NCI-H2196 (cell line): ENCODE results near the gene SLC38A3.
"Not testable (repeated sequence)": the region's sequence is repeated elsewhere in the genome, so short reads cannot be mapped to it uniquely, and the experiment has no call there.

ENCODE experiments used
- DNase-seq: peaks from one replicate; lab custom pipeline; 2025; ENCODE audit not compliant: unreplicated experiment; lab: John Stamatoyannopoulos, UW

The SLC38A3 gene

GRCh38 chr3:50208677-50209344 lies 3.7 kb downstream of the SLC38A3 start:
- no peak for DNase-seq

GRCh38 chr3:50210176-50210509 lies 5.1 kb downstream of the SLC38A3 start:
- no peak for DNase-seq

- DNase-seq, result no peak
Measured at GRCh38 chr3:50210510-50211367, 5.7 kb downstream of the SLC38A3 start.

- DNase-seq, result not testable (repeated sequence)
Measured at GRCh38 chr3:50211368-50211717, 6.3 kb downstream of the SLC38A3 start.

- DNase-seq, result no peak
Measured at GRCh38 chr3:50211930-50212329, 6.9 kb downstream of the SLC38A3 start.

- no peak for DNase-seq
Measured at GRCh38 chr3:50212502-50212901, 7.4 kb downstream of the SLC38A3 start.

- no peak for DNase-seq
Measured at GRCh38 chr3:50212971-50213370, 7.9 kb downstream of the SLC38A3 start.

GRCh38 chr3:50213373-50213772 lies 8.3 kb downstream of the SLC38A3 start:
- peak; percentile 31 for DNase-seq

GRCh38 chr3:50214824-50215223 lies 9.8 kb downstream of the SLC38A3 start:
- DNase-seq, result no peak

- DNase-seq, result no peak
Measured at GRCh38 chr3:50215529-50215928, 10.5 kb downstream of the SLC38A3 start.

- no peak for DNase-seq
Measured at GRCh38 chr3:50217681-50218080, 12.6 kb downstream of the SLC38A3 start.

GRCh38 chr3:50218448-50218847 lies 13.4 kb downstream of the SLC38A3 start:
- no peak for DNase-seq

- no peak for DNase-seq
Measured at GRCh38 chr3:50219285-50219684, 14.2 kb downstream of the SLC38A3 start.

- DNase-seq, result no peak
Measured at GRCh38 chr3:50220109-50220508, 15.0 kb downstream of the SLC38A3 start.

- no peak for DNase-seq
Measured at GRCh38 chr3:50221051-50221410, 16.0 kb downstream of the SLC38A3 start.

GRCh38 chr3:50221411-50222168 lies 16.5 kb downstream of the SLC38A3 start:
- DNase-seq, result no peak

GRCh38 chr3:50222169-50222528 lies 17.1 kb downstream of the SLC38A3 start:
- no peak for DNase-seq

- no peak for DNase-seq
Measured at GRCh38 chr3:50224639-50225038, 19.6 kb downstream of the SLC38A3 start.

GRCh38 chr3:50226888-50227389 lies 21.9 kb downstream of the SLC38A3 start:
- DNase-seq, result no peak

- peak; percentile 83 for DNase-seq
Measured at GRCh38 chr3:50227390-50228183, 22.5 kb downstream of the SLC38A3 start.

- not testable (repeated sequence) for DNase-seq
Measured at GRCh38 chr3:50228184-50228763, 23.2 kb downstream of the SLC38A3 start.
